H1 (cell line): ENCODE results near the gene HNRNPH3. TPM values are rescaled to one million over a fixed set of nuclear protein-coding genes. Genes with fewer than 3 reads are reported as not detected.

ENCODE experiments used
- CBX8 ChIP-seq: fragments of 300-800, 300-1000 bp; sonication (generic); IDR thresholded peaks from 2 replicates; pipeline ENCODE4 v1.7.1; 2016; ENCODE audit warnings: low read depth, low read length, borderline replicate concordance
- GABPA ChIP-seq: IDR thresholded peaks from 2 replicates; pipeline ENCODE4 v1.6.1; 2011; ENCODE audit warnings: mild to moderate bottlenecking, low read length, moderate library complexity, borderline replicate concordance; ENCODE audit not compliant: insufficient read depth
- MAX ChIP-seq: IDR thresholded peaks from 2 replicates; pipeline ENCODE4 v1.6.1; 2012; ENCODE audit warnings: inconsistent platforms
- PHF8 ChIP-seq: fragments of 200-600 bp; sonication (generic); conservative IDR thresholded peaks from 2 replicates; pipeline ENCODE4 v1.7.1; 2012; ENCODE audit warnings: low read depth, mild to moderate bottlenecking, inconsistent platforms, low read length, moderate library complexity
- RFX5 ChIP-seq: IDR thresholded peaks from 2 replicates; pipeline ENCODE4 v1.6.1; 2011; ENCODE audit warnings: low read depth, low read length, improper control_type of control experiment, borderline replicate concordance
- SUZ12 ChIP-seq: fragments of 200-600 bp; sonication (generic); IDR thresholded peaks from 2 replicates; pipeline ENCODE4 v1.6.1; 2012; ENCODE audit warnings: mild to moderate bottlenecking, inconsistent platforms, low read length, moderate library complexity, mixed read lengths
- YY1 ChIP-seq: IDR thresholded peaks from 2 replicates; pipeline ENCODE4 v1.6.1; 2011; ENCODE audit warnings: low read depth, mild to moderate bottlenecking, low read length
- polyA plus RNA-seq, 7 experiments: library from polyadenylated mRNA; depleted of rRNA in 3 of 7; stranded (reverse) in 5 of 7; unstranded in 2 of 7; fragments of >200 nt in 5 of 7; fragments of 200-250 nt in 2 of 7; gene quantifications; 1 replicate in 5 of 7; 2 replicates in 1 of 7; 4 replicates in 1 of 7; pipeline versions ENCODE4 v1.2.1 to v1.2.3, GENCODE V29; 2011 to 2013; ENCODE audit warnings: missing spikeins in 2 of 7, mixed read lengths in 2 of 7
- total RNA-seq: library from RNA; stranded (reverse); fragmentation: NEBNext Ultra II Directional; extraction: Animal tissue kit (Norgen Biotek cat#: 25700); gene quantifications from 2 replicates; pipeline ENCODE4 v1.2.1, GENCODE V29; 2021
- TF ChIP-seq, protein P1 (sequence below): fragments of 300-600 bp; sonication (generic); IDR thresholded peaks from 2 replicates; pipeline ENCODE4 v1.7.1; 2012; ENCODE audit warnings: low read length, moderate library complexity, mild to moderate bottlenecking, inconsistent platforms; ENCODE audit not compliant: insufficient replicate concordance
- TF ChIP-seq, protein P2 (sequence below): IDR thresholded peaks from 2 replicates; pipeline ENCODE4 v1.6.1; 2012; ENCODE audit warnings: inconsistent platforms

The HNRNPH3 gene
- total and polyA plus RNA-seq, 2 of the 8 experiments (the other 6 are each of a cell fraction or from before 2014, with no cell fraction given): 63.2 to 230 TPM

DNA sequence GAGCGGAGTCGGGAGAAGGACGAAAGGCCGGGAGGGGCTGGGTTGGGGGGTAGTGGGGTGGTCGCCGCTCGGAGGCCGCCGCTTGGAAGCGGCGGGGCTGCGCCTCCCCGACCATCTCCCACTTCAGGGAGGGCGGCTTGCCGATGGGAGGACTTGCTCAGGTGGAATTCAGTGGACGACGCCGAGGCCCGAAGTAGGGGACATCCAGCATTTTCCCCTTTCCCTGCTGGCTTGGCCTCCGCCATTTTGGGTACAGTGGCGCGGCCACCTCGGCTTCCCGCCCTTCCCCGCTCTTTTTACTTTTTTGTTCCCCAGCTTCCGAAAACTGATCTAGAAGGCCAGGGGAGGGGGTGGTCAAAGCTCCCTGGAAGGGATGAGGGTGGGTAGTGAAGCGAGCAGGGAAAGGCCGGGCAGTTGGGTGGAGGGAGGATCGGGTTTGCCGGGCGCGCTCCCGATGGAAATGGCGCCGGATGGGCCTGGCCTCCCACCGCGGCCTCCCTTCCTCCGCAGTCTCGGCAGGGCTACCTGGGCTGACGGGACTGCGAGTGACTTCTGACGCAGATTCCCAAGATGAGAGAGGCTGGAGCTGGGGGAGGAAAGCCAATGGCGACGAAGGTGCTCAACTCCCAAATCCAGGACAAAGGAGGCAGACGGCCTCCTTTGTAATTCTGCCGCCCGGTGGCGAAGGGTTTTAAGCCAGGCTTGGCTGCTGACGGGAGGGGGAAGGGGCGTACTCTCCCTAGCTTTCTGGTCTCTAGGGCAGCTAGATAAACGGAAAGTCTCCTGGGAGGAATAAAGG is 594 bp downstream of the HNRNPH3 start, which contains the start of gene PBLD (continued):
- TF ChIP-seq, protein P1, sequence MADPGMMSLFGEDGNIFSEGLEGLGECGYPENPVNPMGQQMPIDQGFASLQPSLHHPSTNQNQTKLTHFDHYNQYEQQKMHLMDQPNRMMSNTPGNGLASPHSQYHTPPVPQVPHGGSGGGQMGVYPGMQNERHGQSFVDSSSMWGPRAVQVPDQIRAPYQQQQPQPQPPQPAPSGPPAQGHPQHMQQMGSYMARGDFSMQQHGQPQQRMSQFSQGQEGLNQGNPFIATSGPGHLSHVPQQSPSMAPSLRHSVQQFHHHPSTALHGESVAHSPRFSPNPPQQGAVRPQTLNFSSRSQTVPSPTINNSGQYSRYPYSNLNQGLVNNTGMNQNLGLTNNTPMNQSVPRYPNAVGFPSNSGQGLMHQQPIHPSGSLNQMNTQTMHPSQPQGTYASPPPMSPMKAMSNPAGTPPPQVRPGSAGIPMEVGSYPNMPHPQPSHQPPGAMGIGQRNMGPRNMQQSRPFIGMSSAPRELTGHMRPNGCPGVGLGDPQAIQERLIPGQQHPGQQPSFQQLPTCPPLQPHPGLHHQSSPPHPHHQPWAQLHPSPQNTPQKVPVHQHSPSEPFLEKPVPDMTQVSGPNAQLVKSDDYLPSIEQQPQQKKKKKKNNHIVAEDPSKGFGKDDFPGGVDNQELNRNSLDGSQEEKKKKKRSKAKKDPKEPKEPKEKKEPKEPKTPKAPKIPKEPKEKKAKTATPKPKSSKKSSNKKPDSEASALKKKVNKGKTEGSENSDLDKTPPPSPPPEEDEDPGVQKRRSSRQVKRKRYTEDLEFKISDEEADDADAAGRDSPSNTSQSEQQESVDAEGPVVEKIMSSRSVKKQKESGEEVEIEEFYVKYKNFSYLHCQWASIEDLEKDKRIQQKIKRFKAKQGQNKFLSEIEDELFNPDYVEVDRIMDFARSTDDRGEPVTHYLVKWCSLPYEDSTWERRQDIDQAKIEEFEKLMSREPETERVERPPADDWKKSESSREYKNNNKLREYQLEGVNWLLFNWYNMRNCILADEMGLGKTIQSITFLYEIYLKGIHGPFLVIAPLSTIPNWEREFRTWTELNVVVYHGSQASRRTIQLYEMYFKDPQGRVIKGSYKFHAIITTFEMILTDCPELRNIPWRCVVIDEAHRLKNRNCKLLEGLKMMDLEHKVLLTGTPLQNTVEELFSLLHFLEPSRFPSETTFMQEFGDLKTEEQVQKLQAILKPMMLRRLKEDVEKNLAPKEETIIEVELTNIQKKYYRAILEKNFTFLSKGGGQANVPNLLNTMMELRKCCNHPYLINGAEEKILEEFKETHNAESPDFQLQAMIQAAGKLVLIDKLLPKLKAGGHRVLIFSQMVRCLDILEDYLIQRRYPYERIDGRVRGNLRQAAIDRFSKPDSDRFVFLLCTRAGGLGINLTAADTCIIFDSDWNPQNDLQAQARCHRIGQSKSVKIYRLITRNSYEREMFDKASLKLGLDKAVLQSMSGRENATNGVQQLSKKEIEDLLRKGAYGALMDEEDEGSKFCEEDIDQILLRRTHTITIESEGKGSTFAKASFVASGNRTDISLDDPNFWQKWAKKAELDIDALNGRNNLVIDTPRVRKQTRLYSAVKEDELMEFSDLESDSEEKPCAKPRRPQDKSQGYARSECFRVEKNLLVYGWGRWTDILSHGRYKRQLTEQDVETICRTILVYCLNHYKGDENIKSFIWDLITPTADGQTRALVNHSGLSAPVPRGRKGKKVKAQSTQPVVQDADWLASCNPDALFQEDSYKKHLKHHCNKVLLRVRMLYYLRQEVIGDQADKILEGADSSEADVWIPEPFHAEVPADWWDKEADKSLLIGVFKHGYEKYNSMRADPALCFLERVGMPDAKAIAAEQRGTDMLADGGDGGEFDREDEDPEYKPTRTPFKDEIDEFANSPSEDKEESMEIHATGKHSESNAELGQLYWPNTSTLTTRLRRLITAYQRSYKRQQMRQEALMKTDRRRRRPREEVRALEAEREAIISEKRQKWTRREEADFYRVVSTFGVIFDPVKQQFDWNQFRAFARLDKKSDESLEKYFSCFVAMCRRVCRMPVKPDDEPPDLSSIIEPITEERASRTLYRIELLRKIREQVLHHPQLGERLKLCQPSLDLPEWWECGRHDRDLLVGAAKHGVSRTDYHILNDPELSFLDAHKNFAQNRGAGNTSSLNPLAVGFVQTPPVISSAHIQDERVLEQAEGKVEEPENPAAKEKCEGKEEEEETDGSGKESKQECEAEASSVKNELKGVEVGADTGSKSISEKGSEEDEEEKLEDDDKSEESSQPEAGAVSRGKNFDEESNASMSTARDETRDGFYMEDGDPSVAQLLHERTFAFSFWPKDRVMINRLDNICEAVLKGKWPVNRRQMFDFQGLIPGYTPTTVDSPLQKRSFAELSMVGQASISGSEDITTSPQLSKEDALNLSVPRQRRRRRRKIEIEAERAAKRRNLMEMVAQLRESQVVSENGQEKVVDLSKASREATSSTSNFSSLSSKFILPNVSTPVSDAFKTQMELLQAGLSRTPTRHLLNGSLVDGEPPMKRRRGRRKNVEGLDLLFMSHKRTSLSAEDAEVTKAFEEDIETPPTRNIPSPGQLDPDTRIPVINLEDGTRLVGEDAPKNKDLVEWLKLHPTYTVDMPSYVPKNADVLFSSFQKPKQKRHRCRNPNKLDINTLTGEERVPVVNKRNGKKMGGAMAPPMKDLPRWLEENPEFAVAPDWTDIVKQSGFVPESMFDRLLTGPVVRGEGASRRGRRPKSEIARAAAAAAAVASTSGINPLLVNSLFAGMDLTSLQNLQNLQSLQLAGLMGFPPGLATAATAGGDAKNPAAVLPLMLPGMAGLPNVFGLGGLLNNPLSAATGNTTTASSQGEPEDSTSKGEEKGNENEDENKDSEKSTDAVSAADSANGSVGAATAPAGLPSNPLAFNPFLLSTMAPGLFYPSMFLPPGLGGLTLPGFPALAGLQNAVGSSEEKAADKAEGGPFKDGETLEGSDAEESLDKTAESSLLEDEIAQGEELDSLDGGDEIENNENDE: no peak
- TF ChIP-seq GABPA: no peak
- peak; percentile 51; the same call in 1 of the 2 replicates for TF ChIP-seq MAX
- TF ChIP-seq CBX8: no peak
- TF ChIP-seq PHF8: peak; percentile 69
- peak; percentile 96 for TF ChIP-seq YY1
- TF ChIP-seq SUZ12: no peak
- TF ChIP-seq, protein P2, sequence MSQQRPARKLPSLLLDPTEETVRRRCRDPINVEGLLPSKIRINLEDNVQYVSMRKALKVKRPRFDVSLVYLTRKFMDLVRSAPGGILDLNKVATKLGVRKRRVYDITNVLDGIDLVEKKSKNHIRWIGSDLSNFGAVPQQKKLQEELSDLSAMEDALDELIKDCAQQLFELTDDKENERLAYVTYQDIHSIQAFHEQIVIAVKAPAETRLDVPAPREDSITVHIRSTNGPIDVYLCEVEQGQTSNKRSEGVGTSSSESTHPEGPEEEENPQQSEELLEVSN: no peak
- no peak for TF ChIP-seq RFX5
